IMR-90 (cell line): Measurements from ENCODE around the gene DENND1A. TPM values are rescaled to one million over a fixed set of nuclear protein-coding genes. Genes with fewer than 3 reads are reported as not detected.

ENCODE experiments used
- ATAC-seq: fragments of 200-7000 bp; cut with Tn5 transposase; 2 replicates; pipeline ENCODE4 v1.9.1; 2020; ENCODE audit warnings: low read depth, mild to moderate bottlenecking, moderate library complexity
- BruUV-seq: library from RNA; stranded (reverse); fragments of 400-500 nt; replicated peaks from 2 replicates; lab custom pipeline; 2021; lab: Mats Ljungman, UMichigan
- CTCF ChIA-PET: fragments of 300-600 bp; formaldehyde crosslinking; extraction: SDS; loops from one replicate; lab custom pipeline; 2021; ENCODE audit warnings: antibody characterized with exemption; lab: Yijun Ruan, JAX
- POLR2A ChIA-PET: fragments of 300-600 bp; sonication (Branson Sonifier 250); formaldehyde crosslinking; loops from one replicate; lab custom pipeline; 2022; ENCODE audit warnings: antibody characterized with exemption; ENCODE audit not compliant: unreplicated experiment; lab: Charles Lee
- DNase-seq: peaks from one replicate; pipeline ENCODE4 v3.0.0; 2013
- H2AFZ ChIP-seq: replicated peaks from 2 replicates; pipeline ENCODE3; 2013; ENCODE audit warnings: low read length, mild to moderate bottlenecking; ENCODE audit not compliant: poor library complexity
- H2AK5ac ChIP-seq: 2 replicates; pipeline ENCODE4 v1.6.1; 2013; ENCODE audit warnings: low read depth, low read length, inconsistent platforms
- H2AK9ac ChIP-seq: replicated peaks from 2 replicates; pipeline ENCODE3; 2013; ENCODE audit warnings: mild to moderate bottlenecking, low read depth, low read length, moderate library complexity; ENCODE audit not compliant: poor library complexity
- H2BK120ac ChIP-seq: 2 replicates; pipeline ENCODE4 v1.6.1; 2013; ENCODE audit warnings: low read depth, low read length, inconsistent platforms
- H2BK15ac ChIP-seq: 3 replicates; pipeline ENCODE4 v1.6.1; 2013; ENCODE audit warnings: low read depth, low read length, inconsistent platforms
- H2BK20ac ChIP-seq: 2 replicates; pipeline ENCODE4 v1.6.1; 2013; ENCODE audit warnings: low read depth, mild to moderate bottlenecking, inconsistent platforms, low read length, moderate library complexity
- H2BK5ac ChIP-seq: 2 replicates; pipeline ENCODE4 v1.6.1; 2013; ENCODE audit warnings: mild to moderate bottlenecking, low read depth, low read length, inconsistent platforms; ENCODE audit not compliant: poor library complexity, severe bottlenecking
- H3K14ac ChIP-seq: replicated peaks from 2 replicates; pipeline ENCODE4 v1.6.1; 2013; ENCODE audit warnings: low read depth, low read length, inconsistent platforms
- H3K18ac ChIP-seq: 2 replicates; pipeline ENCODE4 v1.6.1; 2013; ENCODE audit warnings: low read depth, low read length, control low read depth
- H3K23ac ChIP-seq: 2 replicates; pipeline ENCODE4 v1.6.1; 2013; ENCODE audit warnings: low read depth, low read length, inconsistent platforms
- H3K27ac ChIP-seq: 2 replicates; pipeline ENCODE4 v1.5.1; 2013; ENCODE audit warnings: mild to moderate bottlenecking, control low read depth, low read length; ENCODE audit not compliant: insufficient read depth
- H3K27me3 ChIP-seq: 2 replicates; pipeline ENCODE4 v1.6.1; 2013; ENCODE audit warnings: low read length; ENCODE audit not compliant: control insufficient read depth, insufficient read depth
- H3K36me3 ChIP-seq: 2 replicates; pipeline ENCODE4 v1.6.1; 2013; ENCODE audit warnings: low read length, mixed read lengths; ENCODE audit not compliant: control insufficient read depth, insufficient read depth
- H3K4ac ChIP-seq: 2 replicates; pipeline ENCODE4 v1.6.1; 2013; ENCODE audit warnings: low read depth, low read length, inconsistent platforms
- H3K4me1 ChIP-seq: 2 replicates; pipeline ENCODE4 v1.6.1; 2013; ENCODE audit warnings: low read length, mixed read lengths; ENCODE audit not compliant: control insufficient read depth, insufficient read depth
- H3K4me2 ChIP-seq: 2 replicates; pipeline ENCODE4 v1.6.1; 2013; ENCODE audit warnings: low read depth, mild to moderate bottlenecking, control low read depth, low read length, moderate library complexity
- H3K4me3 ChIP-seq: 2 replicates; pipeline ENCODE4 v1.5.1; 2013; ENCODE audit warnings: low read depth, mild to moderate bottlenecking, control low read depth, low read length, moderate library complexity; ENCODE audit not compliant: insufficient read depth
- H3K56ac ChIP-seq: 2 replicates; pipeline ENCODE4 v1.6.1; 2013; ENCODE audit warnings: low read length, inconsistent platforms; ENCODE audit not compliant: insufficient read depth; ENCODE audit errors: extremely low read depth
- H3K79me1 ChIP-seq, 2 experiments: 2 replicates each; pipeline ENCODE4 v1.6.1; 2013; ENCODE audit warnings: low read length in 2 of 2, inconsistent platforms in 1 of 2, low read depth in 1 of 2
- H3K9ac ChIP-seq: 2 replicates; pipeline ENCODE4 v1.6.1; 2013; ENCODE audit warnings: low read depth, low read length, control low read depth
- H3K9me1 ChIP-seq: 2 replicates; pipeline ENCODE4 v1.6.1; 2013; ENCODE audit warnings: low read length, inconsistent platforms; ENCODE audit not compliant: insufficient read depth
- H3K9me3 ChIP-seq: 2 replicates; pipeline ENCODE4 v1.6.1; 2013; ENCODE audit warnings: low read length; ENCODE audit not compliant: control insufficient read depth, insufficient read depth
- H4K20me1 ChIP-seq: 2 replicates; pipeline ENCODE4 v1.6.1; 2013; ENCODE audit warnings: low read length, inconsistent platforms; ENCODE audit not compliant: insufficient read depth
- H4K5ac ChIP-seq: 2 replicates; pipeline ENCODE4 v1.6.1; 2013; ENCODE audit warnings: mild to moderate bottlenecking, low read depth, low read length, control low read depth
- H4K8ac ChIP-seq, 2 experiments: 2 replicates each; pipeline ENCODE4 v1.6.1; 2013; ENCODE audit warnings: low read depth in 2 of 2, low read length in 2 of 2, control low read depth in 1 of 2, inconsistent platforms in 1 of 2
- H4K91ac ChIP-seq: 2 replicates; pipeline ENCODE4 v1.6.1; 2013; ENCODE audit warnings: low read depth, low read length, inconsistent platforms; ENCODE audit not compliant: insufficient read depth
- BHLHE40 ChIP-seq: fragments of 150-350 bp; IDR thresholded peaks from 2 replicates; pipeline ENCODE4 v1.6.1; 2016; ENCODE audit warnings: mild to moderate bottlenecking, low read depth, low read length
- CEBPB ChIP-seq: IDR thresholded peaks from 2 replicates; pipeline ENCODE4 v1.6.1; 2012; ENCODE audit warnings: low read depth, low read length, improper control_type of control experiment
- CHD1 ChIP-seq: IDR thresholded peaks from 2 replicates; pipeline ENCODE4 v1.6.1; 2012; ENCODE audit warnings: low read depth, low read length, improper control_type of control experiment
- FOS ChIP-seq: fragments of 150-350 bp; IDR thresholded peaks from 2 replicates; pipeline ENCODE4 v1.6.1; 2016; ENCODE audit warnings: low read depth, low read length
- MXI1 ChIP-seq: IDR thresholded peaks from 2 replicates; pipeline ENCODE4 v1.6.1; 2012; ENCODE audit warnings: low read depth, mild to moderate bottlenecking, low read length, moderate library complexity, borderline replicate concordance
- NFE2L2 ChIP-seq: fragments of 150-350 bp; IDR thresholded peaks from 2 replicates; pipeline ENCODE4 v1.6.1; 2016; ENCODE audit warnings: low read depth, mild to moderate bottlenecking, low read length
- RFX5 ChIP-seq: IDR thresholded peaks from 2 replicates; pipeline ENCODE4 v1.8.0; 2012; ENCODE audit warnings: low read depth, mild to moderate bottlenecking, low read length, moderate library complexity
- WGBS, 2 experiments: methylation state at CpG; one replicate each; pipeline versions ENCODE4 v1.1.5 to v1.1.7; 2013; ENCODE audit warnings: missing lambda C conversion rate in 2 of 2; ENCODE audit not compliant: insufficient read length in 1 of 2; ENCODE audit errors: extremely low coverage in 2 of 2; 5-methylcytosine and 5-hydroxymethylcytosine counted together
- dilution Hi-C: fragments of 300-500 bp; cut with HindIII; formaldehyde crosslinking; loops from one replicate; pipeline ENCODE4 v1.14.3; 2018; ENCODE audit warnings: low sequenced_read_pairs; ENCODE audit not compliant: unreplicated experiment
- in situ Hi-C: fragments of 300-500 bp; cut with MboI; formaldehyde crosslinking; loops from 3 replicates; pipeline ENCODE4 v1.14.3; 2019; ENCODE audit warnings: low sequenced_read_pairs, inconsistent platforms, mixed read lengths
- intact Hi-C: fragments of 100-400 bp; cut with micrococcal nuclease; formaldehyde crosslinking; loops from 2 replicates; pipeline ENCODE4 v1.10.0; 2022
- polyA plus RNA-seq, 3 experiments: library from polyadenylated mRNA; depleted of rRNA; stranded (reverse); fragments of >200 nt; gene quantifications; 2 replicates each; pipeline ENCODE4 v1.2.3, GENCODE V29; 2012; ENCODE audit warnings: low replicate concordance in 1 of 3
- total RNA-seq: library from RNA; depleted of rRNA; stranded (reverse); fragments of >200 nt; gene quantifications from 2 replicates; pipeline ENCODE4 v1.2.3, GENCODE V29; 2012
- TF ChIP-seq, protein P1 (sequence below): fragments of 150-350 bp; IDR thresholded peaks from 2 replicates; pipeline ENCODE4 v1.6.1; 2016; ENCODE audit warnings: low read depth, mild to moderate bottlenecking, low read length, moderate library complexity, borderline replicate concordance
- TF ChIP-seq, protein P2 (sequence below): fragments of 150-350 bp; IDR thresholded peaks from 2 replicates; pipeline ENCODE4 v1.6.1; 2017; ENCODE audit warnings: mild to moderate bottlenecking, antibody characterized with exemption, low read length, low read depth

The DENND1A gene
- total and polyA plus RNA-seq, 2 of the 4 experiments (the other 2 are of a cell fraction), result 21.4 to 27.6 TPM

DNA sequence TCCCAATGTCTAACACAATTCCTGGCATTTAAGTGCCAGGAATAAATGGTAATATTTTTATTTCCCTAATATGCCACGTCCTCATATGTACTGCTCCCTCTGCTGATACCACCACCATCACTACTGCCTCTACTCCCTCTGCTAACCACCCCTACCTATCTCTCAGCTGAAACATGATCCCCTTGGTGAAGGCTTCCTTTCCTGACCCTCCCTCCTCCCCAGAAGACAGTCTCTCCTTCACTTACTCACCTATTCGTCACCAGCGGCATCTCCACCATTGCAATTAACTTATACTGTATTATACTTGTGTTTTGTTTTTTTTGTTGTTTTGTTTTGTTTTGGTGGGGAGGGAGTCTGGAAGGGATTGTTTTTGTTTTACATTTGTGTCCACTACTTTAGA lies 4.8 kb downstream of the DENND1A start:
- no peak overlapping the region for H2BK20ac ChIP-seq
- no peak overlapping the region for H3K27ac ChIP-seq
- no peak overlapping the region for H4K91ac ChIP-seq
- H2AK9ac ChIP-seq, result no peak overlapping the region
- peaks cover 35% of the 10 kb centered on the region; the same call in 1 of the 2 replicates for H4K20me1 ChIP-seq
- ChIA-PET CTCF (no interaction called here), POLR2A (no interaction called here)
- H3K4me2 ChIP-seq, result no peak overlapping the region
- peak overlapping the region; percentile 44; the same call in 1 of the 2 replicates for H2AK5ac ChIP-seq
- no peaks in the 10 kb centered on the region for H3K36me3 ChIP-seq
- in situ Hi-C loops (no loop called here), intact Hi-C loops (loop anchor here (5.0 to 10.0 kb wide), 2 partner anchors 248 to 380 kb away; no protein-coding TSS in a partner anchor), dilution Hi-C loops (no loop called here)
- no peak overlapping the region for H3K56ac ChIP-seq
- TF ChIP-seq CHD1 (no peak), CEBPB (no peak), RFX5 (no peak), NFE2L2 (no peak), FOS (no peak), MXI1 (no peak), BHLHE40 (no peak)
- TF ChIP-seq, protein P1, sequence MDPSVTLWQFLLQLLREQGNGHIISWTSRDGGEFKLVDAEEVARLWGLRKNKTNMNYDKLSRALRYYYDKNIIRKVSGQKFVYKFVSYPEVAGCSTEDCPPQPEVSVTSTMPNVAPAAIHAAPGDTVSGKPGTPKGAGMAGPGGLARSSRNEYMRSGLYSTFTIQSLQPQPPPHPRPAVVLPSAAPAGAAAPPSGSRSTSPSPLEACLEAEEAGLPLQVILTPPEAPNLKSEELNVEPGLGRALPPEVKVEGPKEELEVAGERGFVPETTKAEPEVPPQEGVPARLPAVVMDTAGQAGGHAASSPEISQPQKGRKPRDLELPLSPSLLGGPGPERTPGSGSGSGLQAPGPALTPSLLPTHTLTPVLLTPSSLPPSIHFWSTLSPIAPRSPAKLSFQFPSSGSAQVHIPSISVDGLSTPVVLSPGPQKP, result no peak
- TF ChIP-seq, protein P2, sequence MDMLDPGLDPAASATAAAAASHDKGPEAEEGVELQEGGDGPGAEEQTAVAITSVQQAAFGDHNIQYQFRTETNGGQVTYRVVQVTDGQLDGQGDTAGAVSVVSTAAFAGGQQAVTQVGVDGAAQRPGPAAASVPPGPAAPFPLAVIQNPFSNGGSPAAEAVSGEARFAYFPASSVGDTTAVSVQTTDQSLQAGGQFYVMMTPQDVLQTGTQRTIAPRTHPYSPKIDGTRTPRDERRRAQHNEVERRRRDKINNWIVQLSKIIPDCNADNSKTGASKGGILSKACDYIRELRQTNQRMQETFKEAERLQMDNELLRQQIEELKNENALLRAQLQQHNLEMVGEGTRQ, result no peak
- 100% methylated on average over 1 of the region's 3 CpGs; no CpG with 5 or more reads in 1 of the 2 experiments for WGBS, 2 experiments
- H3K27me3 ChIP-seq, result no peaks in the 10 kb centered on the region
- peaks cover 34 to 53% of the 10 kb centered on the region in 2 experiments for H3K79me1 ChIP-seq
- H3K9ac ChIP-seq, result no peak overlapping the region
- H3K9me3 ChIP-seq, result no peaks in the 10 kb centered on the region
- no TSS peak for BruUV-seq
- no peak overlapping the region for H4K8ac ChIP-seq
- H3K18ac ChIP-seq, result no peak overlapping the region
- H3K9me1 ChIP-seq, result peaks cover 16% of the 10 kb centered on the region; the same call in 1 of the 2 replicates
- no peak overlapping the region for H2BK5ac ChIP-seq
- peaks cover 6% of the 10 kb centered on the region for H3K4me1 ChIP-seq
- no peak overlapping the region for H3K4ac ChIP-seq
- no peak for DNase-seq
- H2AFZ ChIP-seq, result no peak overlapping the region
- H4K5ac ChIP-seq, result no peak overlapping the region
- H3K23ac ChIP-seq, result no peak overlapping the region
- H3K14ac ChIP-seq, result no peak overlapping the region
- ATAC-seq, result no peak
- no peak overlapping the region for H3K4me3 ChIP-seq
- H2BK15ac ChIP-seq, result no peak overlapping the region
- H2BK120ac ChIP-seq, result no peak overlapping the region
